ENCODE results near the gene ZFP92.
"Not testable (repeated sequence)": the region's sequence is repeated elsewhere in the genome, so short reads cannot be mapped to it uniquely, and the experiment has no call there.

Gene ZFP92

DNA sequence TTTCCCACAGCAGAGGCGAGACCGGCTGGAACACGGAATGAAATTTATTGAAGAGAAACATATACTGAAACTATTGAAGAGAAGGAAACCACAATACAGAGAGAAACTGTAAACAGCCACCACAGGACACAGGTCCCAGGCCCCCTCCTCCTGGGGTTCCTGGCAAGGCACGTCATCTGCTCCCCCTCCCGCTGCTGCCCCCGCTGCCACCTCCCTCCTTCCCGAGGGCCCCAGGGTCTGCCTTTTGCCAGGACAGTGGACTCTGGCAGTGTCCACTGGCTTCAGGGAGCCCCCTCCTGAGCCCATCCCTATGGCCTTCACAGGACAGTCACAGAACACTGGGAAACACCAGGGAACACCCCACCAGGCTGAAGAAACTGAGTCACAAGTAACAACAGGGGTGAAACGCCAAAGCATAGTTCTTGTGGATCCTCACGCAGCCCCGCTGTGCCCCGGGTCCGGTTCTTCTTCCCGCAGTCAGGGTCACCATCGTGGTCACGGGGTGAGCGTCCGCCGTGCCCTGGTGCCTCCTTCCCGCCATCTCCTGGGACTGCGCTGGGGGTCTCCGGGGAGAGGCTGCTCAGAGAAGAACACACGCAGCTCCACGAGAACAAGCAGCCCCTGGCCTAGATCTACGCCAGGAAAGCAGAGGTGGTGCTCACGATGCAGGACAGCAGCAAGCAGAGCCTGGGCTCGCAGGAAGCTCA is 15.5 kb upstream of the ZFP92 start:
- Histone ChIP-seq H3K4me1 (ENCODE audit: insufficient read depth, low read length) (no peaks in the 10 kb centered on the region), H3K36me3 (ENCODE audit: insufficient read depth, low read length) (no peaks in the 10 kb centered on the region), H3K9ac (ENCODE audit: low read depth, low read length) (no peak overlapping the region), H3K9me3 (ENCODE audit: control insufficient read depth, insufficient read depth, low read length) (no peaks in the 10 kb centered on the region)

DNA sequence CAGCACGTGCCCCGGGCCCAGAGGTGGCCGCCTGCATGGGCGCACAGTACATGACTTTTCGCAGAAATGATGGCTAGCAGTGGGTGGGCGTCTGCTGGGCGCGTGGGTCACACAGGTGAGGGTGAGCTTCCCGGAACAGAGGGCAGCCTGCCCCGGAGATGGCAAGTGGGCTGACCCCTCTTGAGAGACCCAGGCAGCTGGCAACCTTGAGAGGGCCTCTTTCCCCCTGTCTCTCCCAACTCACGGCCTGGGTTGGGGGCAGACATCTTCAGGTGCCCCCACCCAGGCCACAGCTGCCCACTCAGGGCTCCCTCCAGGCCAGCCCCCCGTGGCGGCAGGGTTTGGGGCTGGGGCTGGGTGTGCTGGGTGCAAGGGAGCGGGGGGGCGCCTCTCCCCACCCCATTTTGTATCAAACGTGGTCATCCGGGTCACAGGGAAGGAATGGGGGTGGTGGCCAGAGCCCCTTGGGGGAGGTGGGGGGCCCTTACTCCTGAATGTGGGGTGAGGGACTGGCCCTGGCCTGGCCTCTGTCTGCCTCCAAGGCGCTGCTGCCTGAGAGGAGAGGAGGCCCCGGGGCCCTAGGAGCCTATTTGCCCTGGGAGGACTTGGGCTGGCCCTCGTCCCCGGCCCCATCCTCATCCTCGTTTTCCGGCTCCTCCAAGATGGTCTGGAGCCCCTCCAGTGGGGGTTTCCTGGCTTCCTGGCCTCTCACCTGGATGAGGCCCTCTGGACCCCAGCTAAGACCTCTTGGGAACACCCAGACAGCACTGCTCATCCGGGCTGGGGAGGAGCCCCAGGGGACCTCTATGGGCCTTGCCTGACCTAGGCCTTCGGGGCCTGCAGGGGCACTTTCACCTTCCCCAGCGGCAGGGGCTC is 14.7 kb upstream of the ZFP92 start:
- Histone ChIP-seq H3K36me3 (ENCODE audit: insufficient read depth, low read length) (no peaks in the 10 kb centered on the region), H3K4me1 (ENCODE audit: insufficient read depth, low read length) (no peaks in the 10 kb centered on the region), H3K9ac (ENCODE audit: low read depth, low read length) (no peak overlapping the region), H3K9me3 (ENCODE audit: control insufficient read depth, insufficient read depth, low read length) (no peaks in the 10 kb centered on the region)

- Histone ChIP-seq H3K9me3 (ENCODE audit: control insufficient read depth, insufficient read depth, low read length) (no peaks in the 10 kb centered on the region), H3K36me3 (ENCODE audit: insufficient read depth, low read length) (no peaks in the 10 kb centered on the region), H3K9ac (ENCODE audit: low read depth, low read length) (no peak overlapping the region), H3K4me1 (ENCODE audit: insufficient read depth, low read length) (no peaks in the 10 kb centered on the region)
Observed at GRCh38 chrX:153397256-153397960, 13.9 kb upstream of the ZFP92 start.

- no peaks in the 10 kb centered on the region for H3K36me3 ChIP-seq (ENCODE audit: insufficient read depth, low read length)
- no peak overlapping the region for H3K9ac ChIP-seq (ENCODE audit: low read depth, low read length)
- no peaks in the 10 kb centered on the region for H3K4me1 ChIP-seq (ENCODE audit: insufficient read depth, low read length)
- H3K9me3 ChIP-seq (ENCODE audit: control insufficient read depth, insufficient read depth, low read length) = no peaks in the 10 kb centered on the region
Observed at GRCh38 chrX:153398275-153398960, 12.9 kb upstream of the ZFP92 start.

GRCh38 chrX:153400146-153401132 is 10.8 kb upstream of the ZFP92 start:
- H3K4me1 ChIP-seq (ENCODE audit: insufficient read depth, low read length) = no peaks in the 10 kb centered on the region
- no peak overlapping the region for H3K9ac ChIP-seq (ENCODE audit: low read depth, low read length)
- no peaks in the 10 kb centered on the region for H3K9me3 ChIP-seq (ENCODE audit: control insufficient read depth, insufficient read depth, low read length)
- no peaks in the 10 kb centered on the region for H3K36me3 ChIP-seq (ENCODE audit: insufficient read depth, low read length)

GRCh38 chrX:153401133-153401764 is 10.0 kb upstream of the ZFP92 start, which contains the start of gene PNMA6E:
Gene PNMA6E (minus strand): TSS chrX:153401350. CDS start chrX:153398849, 2,501 bp downstream.
- Histone ChIP-seq H3K4me1 (ENCODE audit: insufficient read depth, low read length) (no peaks in the 10 kb centered on the region), H3K9ac (ENCODE audit: low read depth, low read length) (no peak within 1 kb of the TSS), H3K36me3 (ENCODE audit: insufficient read depth, low read length) (no peaks in the 10 kb centered on the region), H3K9me3 (ENCODE audit: control insufficient read depth, insufficient read depth, low read length) (no peaks in the 10 kb centered on the region)

- H3K9me3 ChIP-seq (ENCODE audit: control insufficient read depth, insufficient read depth, low read length) = not testable (repeated sequence)
Observed at GRCh38 chrX:153404333-153404732, 6.9 kb upstream of the ZFP92 start.

GRCh38 chrX:153405426-153405825 is 5.8 kb upstream of the ZFP92 start:
- H3K4me1 ChIP-seq (ENCODE audit: insufficient read depth, low read length) = no peaks in the 10 kb centered on the region; the same call in 1 of the 2 replicates
- no peaks in the 10 kb centered on the region for H3K36me3 ChIP-seq (ENCODE audit: insufficient read depth, low read length)
- no peaks in the 10 kb centered on the region for H3K9me3 ChIP-seq (ENCODE audit: control insufficient read depth, insufficient read depth, low read length)
- H3K9ac ChIP-seq (ENCODE audit: low read depth, low read length) = no peak overlapping the region

More at GRCh38 chrX:153404333-153404732, 6.9 kb upstream of the ZFP92 start:
- H3K4me1 ChIP-seq (ENCODE audit: insufficient read depth, low read length); H3K36me3 ChIP-seq (ENCODE audit: insufficient read depth, low read length); H3K9ac ChIP-seq (ENCODE audit: low read depth, low read length): not testable (repeated sequence)

DNA sequence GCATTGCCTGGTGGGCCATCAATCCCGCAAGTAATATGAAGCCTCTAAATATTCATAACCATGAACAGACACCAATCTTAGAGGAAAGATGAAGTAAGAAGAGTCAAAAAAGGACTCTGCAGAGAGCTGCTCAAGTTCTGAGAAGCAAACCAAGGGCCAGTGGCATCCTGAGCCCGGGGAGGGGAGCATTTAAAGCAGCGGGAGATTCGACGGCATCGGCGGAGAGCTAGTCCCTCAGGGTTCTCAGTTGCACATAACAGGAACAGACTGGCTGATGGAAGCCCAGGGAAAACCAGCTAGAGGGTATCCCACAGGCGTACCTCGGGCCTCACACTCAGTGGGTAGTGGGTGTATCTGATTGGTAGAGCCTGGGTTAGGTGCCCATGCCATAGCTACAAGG is 5.3 kb upstream of the ZFP92 start:
- Histone ChIP-seq H3K9me3 (ENCODE audit: control insufficient read depth, insufficient read depth, low read length) (no peaks in the 10 kb centered on the region), H3K9ac (ENCODE audit: low read depth, low read length) (no peak overlapping the region), H3K36me3 (ENCODE audit: insufficient read depth, low read length) (no peaks in the 10 kb centered on the region), H3K4me1 (ENCODE audit: insufficient read depth, low read length) (no peaks in the 10 kb centered on the region; the same call in 1 of the 2 replicates)

DNA sequence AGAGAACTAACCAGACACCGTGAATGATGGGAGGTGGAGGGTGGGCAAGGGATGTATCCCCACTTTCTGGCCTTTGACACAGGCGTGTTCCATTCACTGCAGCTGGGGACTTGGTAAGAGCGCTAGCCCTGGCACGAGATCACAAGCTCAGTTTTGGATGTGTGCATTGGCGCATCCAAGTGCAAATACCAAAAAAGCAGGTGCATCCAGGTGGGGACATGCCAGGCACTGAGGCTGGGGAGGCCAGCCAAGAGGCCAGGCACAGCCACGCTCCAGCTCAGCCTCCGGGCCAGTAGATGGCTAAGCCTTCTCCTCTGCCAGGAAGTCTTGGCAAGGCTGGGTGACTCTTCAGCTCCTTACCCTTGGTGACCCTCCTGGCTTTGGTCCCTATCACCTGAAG is 4.4 kb upstream of the ZFP92 start:
- Histone ChIP-seq H3K36me3 (ENCODE audit: insufficient read depth, low read length) (no peaks in the 10 kb centered on the region), H3K4me1 (ENCODE audit: insufficient read depth, low read length) (no peaks in the 10 kb centered on the region; the same call in 1 of the 2 replicates), H3K9me3 (ENCODE audit: control insufficient read depth, insufficient read depth, low read length) (no peaks in the 10 kb centered on the region), H3K9ac (ENCODE audit: low read depth, low read length) (no peak overlapping the region)

GRCh38 chrX:153407736-153408135 is 3.5 kb upstream of the ZFP92 start:
- no peaks in the 10 kb centered on the region for H3K9me3 ChIP-seq (ENCODE audit: control insufficient read depth, insufficient read depth, low read length)
- H3K9ac ChIP-seq (ENCODE audit: low read depth, low read length) = no peak overlapping the region
- no peaks in the 10 kb centered on the region for H3K36me3 ChIP-seq (ENCODE audit: insufficient read depth, low read length)
- H3K4me1 ChIP-seq (ENCODE audit: insufficient read depth, low read length) = no peaks in the 10 kb centered on the region; the same call in 1 of the 2 replicates

GRCh38 chrX:153408221-153408721 is 3.0 kb upstream of the ZFP92 start:
- Histone ChIP-seq H3K9me3 (ENCODE audit: control insufficient read depth, insufficient read depth, low read length) (no peaks in the 10 kb centered on the region), H3K9ac (ENCODE audit: low read depth, low read length) (no peak overlapping the region), H3K36me3 (ENCODE audit: insufficient read depth, low read length) (no peaks in the 10 kb centered on the region), H3K4me1 (ENCODE audit: insufficient read depth, low read length) (no peaks in the 10 kb centered on the region; the same call in 1 of the 2 replicates)

Data from ES-I3 (cell line).